SK-N-SH (cell line): ENCODE results near the gene CCDC187. TPM values are rescaled to one million over a fixed set of nuclear protein-coding genes. Genes with fewer than 3 reads are reported as not detected.

ENCODE experiments used
- CTCF ChIA-PET: fragments of 300-600, 350-600 bp; formaldehyde crosslinking; extraction: SDS; loops from one replicate; lab custom pipeline; 2021; lab: Yijun Ruan, JAX
- POLR2A ChIA-PET: fragments of 350-600 bp; sonication (Branson Sonifier 250); formaldehyde crosslinking; extraction: SDS; loops from one replicate; lab custom pipeline; 2020; ENCODE audit warnings: antibody characterized with exemption, inconsistent platforms; lab: Yijun Ruan, JAX
- DNase-seq: peaks from one replicate; pipeline ENCODE4 v3.0.0; 2012
- H2AFZ ChIP-seq: fragments of 200-600 bp; sonication (generic); 2 replicates; pipeline ENCODE4 v1.8.1; 2016; ENCODE audit warnings: antibody characterized with exemption, mild to moderate bottlenecking, low read depth
- H3F3A ChIP-seq: fragments of 200-600 bp; sonication (generic); replicated peaks from 2 replicates; pipeline ENCODE3; 2016; ENCODE audit warnings: antibody characterized with exemption, mild to moderate bottlenecking; ENCODE audit not compliant: insufficient read depth
- H3K27ac ChIP-seq, 2 experiments: fragments of 200-500 bp in 1 of 2; fragments of 200-600 bp in 1 of 2; sonication (Bioruptor generic) in 1 of 2; sonication (generic), shearing (Covaris generic) in 1 of 2; 2 replicates each; pipeline versions ENCODE4 v1.5.1 to v1.6.1; 2014 to 2016; ENCODE audit warnings: low read depth in 2 of 2, inconsistent platforms in 1 of 2, low read length in 1 of 2, mild to moderate bottlenecking in 1 of 2, mixed read lengths in 1 of 2
- H3K27me3 ChIP-seq: fragments of 200-600 bp; sonication (generic), shearing (Covaris generic); 2 replicates; pipeline ENCODE4 v1.6.1; 2016; ENCODE audit warnings: mixed run types; ENCODE audit not compliant: insufficient read depth
- H3K36me3 ChIP-seq, 2 experiments: fragments of 200-500 bp in 1 of 2; fragments of 200-600 bp in 1 of 2; sonication (Bioruptor generic) in 1 of 2; sonication (generic) in 1 of 2; replicated peaks in 1 of 2; 2 replicates each; pipeline versions ENCODE3 to v1.5.1; 2014 to 2016; ENCODE audit warnings: low read length in 1 of 2, mild to moderate bottlenecking in 1 of 2; ENCODE audit not compliant: insufficient read depth in 2 of 2, control insufficient read depth in 1 of 2
- H3K4me1 ChIP-seq, 2 experiments: fragments of 200-500 bp in 1 of 2; fragments of 200-600 bp in 1 of 2; sonication (Bioruptor generic) in 1 of 2; sonication (generic), shearing (Covaris generic) in 1 of 2; 2 replicates each; pipeline versions ENCODE4 v1.5.1 to v1.6.1; 2014 to 2016; ENCODE audit warnings: low read depth in 1 of 2, low read length in 1 of 2, mixed run types in 1 of 2; ENCODE audit not compliant: insufficient read depth in 2 of 2, control insufficient read depth in 1 of 2
- H3K4me2 ChIP-seq: fragments of 200-600 bp; sonication (generic), shearing (Covaris generic); 2 replicates; pipeline ENCODE4 v1.6.1; 2017; ENCODE audit warnings: mixed run types
- H3K4me3 ChIP-seq, 2 experiments: fragments of 200-500 bp in 1 of 2; fragments of 200-600 bp in 1 of 2; sonication (Bioruptor generic) in 1 of 2; sonication (generic), shearing (Covaris generic) in 1 of 2; 2 replicates each; pipeline versions ENCODE4 v1.5.1 to v1.8.1; 2014 to 2016; ENCODE audit warnings: low read depth in 2 of 2, inconsistent platforms in 1 of 2, low read length in 1 of 2, mild to moderate bottlenecking in 1 of 2, mixed read lengths in 1 of 2, moderate library complexity in 1 of 2
- H3K79me2 ChIP-seq: fragments of 200-600 bp; sonication (generic); 2 replicates; pipeline ENCODE4 v1.8.1; 2017; ENCODE audit warnings: mild to moderate bottlenecking; ENCODE audit not compliant: insufficient read depth
- H3K9ac ChIP-seq: fragments of 200-600 bp; sonication (generic); 2 replicates; pipeline ENCODE4 v1.6.1; 2017; ENCODE audit warnings: mixed run types
- H3K9me2 ChIP-seq: fragments of 200-600 bp; sonication (generic); 2 replicates; pipeline ENCODE4 v1.6.1; 2017; ENCODE audit warnings: mixed run types
- H3K9me3 ChIP-seq: fragments of 200-600 bp; sonication (generic); 2 replicates; pipeline ENCODE4 v1.6.1; 2017; ENCODE audit warnings: mixed run types, mild to moderate bottlenecking, moderate library complexity
- H4K20me1 ChIP-seq: fragments of 200-600 bp; sonication (generic); 2 replicates; pipeline ENCODE4 v1.6.1; 2017; ENCODE audit warnings: mild to moderate bottlenecking, mixed run types; ENCODE audit not compliant: insufficient read depth
- CHD2 ChIP-seq: fragments of 150-350 bp; IDR thresholded peaks from 2 replicates; pipeline ENCODE4 v1.6.1; 2018; ENCODE audit warnings: low read length; ENCODE audit not compliant: partially characterized antibody
- ELF1 ChIP-seq: IDR thresholded peaks from 2 replicates; pipeline ENCODE4 v1.4.0; 2012
- EP300 ChIP-seq, 2 experiments: IDR thresholded peaks; 2 replicates each; pipeline versions ENCODE4 v1.4.0 to v1.6.1; 2012; ENCODE audit warnings: borderline replicate concordance in 1 of 2, low read depth in 1 of 2, low read length in 1 of 2
- EZH2phosphoT487 ChIP-seq: fragments of 200-600 bp; sonication (generic); IDR thresholded peaks from 2 replicates; pipeline ENCODE4 v1.6.1; 2017; ENCODE audit warnings: low read depth, mixed run types, mild to moderate bottlenecking, antibody characterized with exemption, moderate library complexity, borderline replicate concordance
- GATA2 ChIP-seq: sonication (generic); formaldehyde crosslinking; IDR thresholded peaks from 2 replicates; pipeline ENCODE4 v1.5.0; 2020; ENCODE audit warnings: mild to moderate bottlenecking, missing genetic modification reagents
- JUND ChIP-seq: IDR thresholded peaks from 2 replicates; pipeline ENCODE4 v1.4.0; 2012
- MAX ChIP-seq: IDR thresholded peaks from 2 replicates; pipeline ENCODE4 v1.4.0; 2012; ENCODE audit warnings: low read depth
- MEF2A ChIP-seq: IDR thresholded peaks from 2 replicates; pipeline ENCODE4 v1.4.0; 2012; ENCODE audit warnings: low read depth, borderline replicate concordance
- TAF1 ChIP-seq: IDR thresholded peaks from 2 replicates; pipeline ENCODE4 v1.6.1; 2012; ENCODE audit warnings: low read depth, mild to moderate bottlenecking, low read length, moderate library complexity, borderline replicate concordance
- USF1 ChIP-seq: IDR thresholded peaks from 2 replicates; pipeline ENCODE4 v1.4.0; 2012; ENCODE audit warnings: low read depth, borderline replicate concordance
- USF2 ChIP-seq: fragments of 150-350 bp; IDR thresholded peaks from 2 replicates; pipeline ENCODE4 v1.6.1; 2017; ENCODE audit warnings: antibody characterized with exemption, low read length, low read depth, borderline replicate concordance
- YY1 ChIP-seq: IDR thresholded peaks from 2 replicates; pipeline ENCODE4 v1.4.0; 2012; ENCODE audit warnings: low read depth, mild to moderate bottlenecking
- WGBS: methylation state at CpG from one replicate; pipeline ENCODE4 v1.1.6; 2017; ENCODE audit warnings: low lambda C conversion rate; 5-methylcytosine and 5-hydroxymethylcytosine counted together
- polyA plus RNA-seq, 3 experiments: library from polyadenylated mRNA; depleted of rRNA; stranded (reverse); fragments of >200 nt; gene quantifications; 2 replicates each; pipeline ENCODE4 v1.2.3, GENCODE V29; 2012
- TF ChIP-seq, protein P1 (sequence below): IDR thresholded peaks from 2 replicates; pipeline ENCODE4 v1.6.1; 2012; ENCODE audit warnings: mild to moderate bottlenecking, low read depth, low read length, moderate library complexity

CCDC187 gene
- polyA plus RNA-seq, 1 of the 3 experiments (the other 2 are of a cell fraction) = not detected

DNA sequence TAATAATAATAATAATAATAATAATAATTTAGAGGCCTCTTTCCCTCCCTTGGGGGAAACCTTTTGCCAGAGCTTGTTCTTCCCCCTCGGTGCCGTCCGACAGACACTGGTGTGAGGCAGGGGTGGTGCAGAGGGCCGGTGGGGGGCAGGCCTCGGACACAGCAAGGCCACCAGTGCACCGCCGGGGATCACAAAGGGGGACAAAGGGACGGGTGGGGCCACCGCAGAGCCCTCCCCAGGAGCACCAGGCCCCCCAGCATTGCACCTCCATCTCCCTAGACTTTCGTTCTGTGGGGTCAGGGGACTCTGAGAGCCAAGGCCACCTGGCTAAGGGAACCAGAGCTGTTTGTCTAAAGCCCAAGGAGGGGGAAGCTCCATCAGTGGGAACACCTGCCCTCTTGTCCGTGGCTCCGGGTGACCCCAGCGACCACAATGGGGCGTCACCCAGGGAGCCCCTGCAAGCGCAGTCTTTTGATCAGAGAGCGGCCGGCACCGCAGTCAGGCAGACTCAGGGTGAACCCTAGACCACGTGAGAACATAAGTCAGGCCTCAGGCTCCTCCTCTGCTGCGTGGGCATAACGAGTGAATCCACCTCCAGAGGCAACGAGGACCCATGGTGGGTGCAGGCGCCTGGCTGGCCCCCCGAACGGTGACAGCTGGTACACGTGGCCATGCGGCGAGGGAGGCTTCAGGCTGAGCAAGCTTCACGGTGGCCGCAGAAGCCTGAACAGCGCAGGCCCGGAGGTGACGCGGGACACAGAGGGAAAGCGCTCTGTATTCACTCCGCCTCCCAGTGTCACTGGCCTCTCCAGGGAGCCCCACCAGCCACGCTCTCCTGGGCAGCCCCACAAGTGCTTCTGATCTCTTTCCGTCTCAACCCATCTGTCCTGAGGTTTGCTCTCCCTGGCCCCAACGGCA is 46.3 kb downstream of the CCDC187 start (continued):
- TF ChIP-seq, protein P1, sequence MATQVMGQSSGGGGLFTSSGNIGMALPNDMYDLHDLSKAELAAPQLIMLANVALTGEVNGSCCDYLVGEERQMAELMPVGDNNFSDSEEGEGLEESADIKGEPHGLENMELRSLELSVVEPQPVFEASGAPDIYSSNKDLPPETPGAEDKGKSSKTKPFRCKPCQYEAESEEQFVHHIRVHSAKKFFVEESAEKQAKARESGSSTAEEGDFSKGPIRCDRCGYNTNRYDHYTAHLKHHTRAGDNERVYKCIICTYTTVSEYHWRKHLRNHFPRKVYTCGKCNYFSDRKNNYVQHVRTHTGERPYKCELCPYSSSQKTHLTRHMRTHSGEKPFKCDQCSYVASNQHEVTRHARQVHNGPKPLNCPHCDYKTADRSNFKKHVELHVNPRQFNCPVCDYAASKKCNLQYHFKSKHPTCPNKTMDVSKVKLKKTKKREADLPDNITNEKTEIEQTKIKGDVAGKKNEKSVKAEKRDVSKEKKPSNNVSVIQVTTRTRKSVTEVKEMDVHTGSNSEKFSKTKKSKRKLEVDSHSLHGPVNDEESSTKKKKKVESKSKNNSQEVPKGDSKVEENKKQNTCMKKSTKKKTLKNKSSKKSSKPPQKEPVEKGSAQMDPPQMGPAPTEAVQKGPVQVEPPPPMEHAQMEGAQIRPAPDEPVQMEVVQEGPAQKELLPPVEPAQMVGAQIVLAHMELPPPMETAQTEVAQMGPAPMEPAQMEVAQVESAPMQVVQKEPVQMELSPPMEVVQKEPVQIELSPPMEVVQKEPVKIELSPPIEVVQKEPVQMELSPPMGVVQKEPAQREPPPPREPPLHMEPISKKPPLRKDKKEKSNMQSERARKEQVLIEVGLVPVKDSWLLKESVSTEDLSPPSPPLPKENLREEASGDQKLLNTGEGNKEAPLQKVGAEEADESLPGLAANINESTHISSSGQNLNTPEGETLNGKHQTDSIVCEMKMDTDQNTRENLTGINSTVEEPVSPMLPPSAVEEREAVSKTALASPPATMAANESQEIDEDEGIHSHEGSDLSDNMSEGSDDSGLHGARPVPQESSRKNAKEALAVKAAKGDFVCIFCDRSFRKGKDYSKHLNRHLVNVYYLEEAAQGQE = no peak
- TF ChIP-seq YY1 = no peak
- no peak for TF ChIP-seq ELF1
- TF ChIP-seq GATA2 (CRISPR knock-in tag) = no peak

DNA sequence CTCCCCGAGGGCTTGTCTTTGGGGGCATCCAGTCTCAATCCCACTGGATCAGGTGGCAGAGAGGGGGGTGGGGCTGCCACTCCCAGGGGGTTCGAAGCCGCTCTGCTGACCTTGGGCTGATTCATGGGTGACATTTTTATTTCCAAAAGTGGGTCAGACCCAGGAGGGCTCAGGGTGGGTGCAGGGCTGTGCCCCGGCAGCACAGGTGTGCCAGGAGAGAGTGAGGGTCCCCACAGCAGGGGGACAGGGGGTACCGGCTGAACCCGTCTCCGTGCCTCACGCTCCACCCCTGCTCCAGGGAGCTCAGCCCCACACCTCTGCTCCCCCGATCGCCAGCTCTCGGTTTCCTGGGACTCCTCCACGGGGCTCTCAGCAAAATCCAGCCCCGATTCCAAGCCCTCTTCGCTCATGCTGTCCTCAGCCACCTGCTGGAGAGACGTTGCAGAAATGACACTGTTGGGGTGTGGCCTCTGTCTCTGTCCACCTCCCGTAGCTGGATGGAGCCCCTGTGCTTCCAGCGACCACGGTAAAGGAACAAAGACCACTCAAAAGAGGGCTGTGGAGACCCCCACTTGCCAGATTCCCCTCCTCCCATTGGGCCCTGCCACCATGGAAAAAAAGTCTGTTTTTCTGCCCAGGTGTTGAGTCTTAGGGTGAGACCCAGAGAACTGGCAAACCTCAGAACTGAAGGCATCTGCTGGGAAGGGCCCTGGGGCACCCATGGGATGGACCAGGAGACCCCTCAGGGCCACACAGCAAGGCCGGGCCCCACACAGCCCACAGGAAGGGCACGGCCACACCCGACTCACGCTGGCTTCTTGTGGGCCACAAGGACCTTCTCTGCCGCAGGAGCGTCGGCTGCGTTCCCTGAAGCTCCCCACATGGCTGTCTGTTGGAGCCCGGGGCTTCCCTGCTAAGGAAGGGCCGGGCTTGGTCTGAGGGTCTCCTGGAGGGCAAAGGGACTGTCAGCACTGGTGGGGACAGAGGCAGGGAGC is 47.7 kb downstream of the CCDC187 start:
- no peak overlapping the region for H3K4me2 ChIP-seq
- ChIA-PET CTCF (no interaction called here), POLR2A (no interaction called here)
- H3K9ac ChIP-seq = no peak overlapping the region
- WGBS = 55% methylated on average over 17 of the region's 28 CpGs
- no peaks in the 10 kb centered on the region for H3F3A ChIP-seq
- no peaks in the 10 kb centered on the region for H4K20me1 ChIP-seq
- no peaks in the 10 kb centered on the region for H3K27me3 ChIP-seq
- no peak overlapping the region for H2AFZ ChIP-seq
- H3K9me2 ChIP-seq = no peaks in the 10 kb centered on the region
- H3K4me3 ChIP-seq = no peak overlapping the region
- no peaks in the 10 kb centered on the region for H3K79me2 ChIP-seq
- TF ChIP-seq, protein P1 = no peak
- TF ChIP-seq CHD2 (no peak), JUND (no peak), EZH2phosphoT487 (no peak), ELF1 (no peak), MEF2A (no peak), USF2 (no peak), USF1 (no peak), EP300 (IDR thresholded peaks at IDR 0.05; ENCODE audit: borderline replicate concordance in 1 of 2, low read depth in 1 of 2, low read length in 1 of 2) (no peak), TAF1 (no peak), MAX (no peak)
- H3K27ac ChIP-seq = no peak overlapping the region
- no peaks in the 10 kb centered on the region; a peak in 1 of 4 replicates for H3K4me1 ChIP-seq
- no peaks in the 10 kb centered on the region for H3K36me3 ChIP-seq
- H3K9me3 ChIP-seq = no peaks in the 10 kb centered on the region
- no peak for DNase-seq
